ENCODE data around the gene UGT2B7. TPM values are rescaled to one million over a fixed set of nuclear protein-coding genes. Genes with fewer than 3 reads are reported as not detected.
A peak's percentile ranks its signal among the peaks of the same experiment; 100 is the strongest.

The UGT2B7 gene
- total RNA-seq, 6 experiments from 2014 or later: 0.14 to 0.24 (median 0.20) TPM; not detected in 3

GRCh38 chr4:69060651-69061308 is 35.5 kb upstream of the UGT2B7 start:
- Mint-ChIP-seq H3K27ac (no peak overlapping the region), H3K4me1 (ENCODE audit: low read depth) (peaks cover 20% of the 10 kb centered on the region), H3K4me3 (no peak overlapping the region)

GRCh38 chr4:69064391-69064790 is 31.9 kb upstream of the UGT2B7 start:
- TF ChIP-seq CTCF (IDR thresholded peaks at IDR 0.05): no peak
- no peaks in the 10 kb centered on the region for H3K36me3 Mint-ChIP-seq (ENCODE audit: low read depth)
- H3K4me1 Mint-ChIP-seq (ENCODE audit: low read depth): peaks cover 13% of the 10 kb centered on the region
- no peak overlapping the region for H3K27ac Mint-ChIP-seq
- DNase-seq: no peak
- no peak overlapping the region for H3K4me3 Mint-ChIP-seq
- H3K9me3 Mint-ChIP-seq: 0 out of 2 replicates have a peak, but pooled peaks cover 3% of the 10 kb centered on the region
- H3K27me3 Mint-ChIP-seq (ENCODE audit: insufficient read depth): no peaks in the 10 kb centered on the region; the same call in 1 of the 2 replicates

More at GRCh38 chr4:69060651-69061308, 35.5 kb upstream of the UGT2B7 start:
- TF ChIP-seq CTCF (IDR thresholded peaks at IDR 0.05): peak; percentile 30; the same call in 1 of the 2 replicates
- H3K9me3 Mint-ChIP-seq: peaks cover 3% of the 10 kb centered on the region; the same call in 1 of the 2 replicates
- peaks cover 6% of the 10 kb centered on the region; the same call in 1 of the 2 replicates for H3K36me3 Mint-ChIP-seq (ENCODE audit: low read depth)
- no peaks in the 10 kb centered on the region; the same call in 1 of the 2 replicates for H3K27me3 Mint-ChIP-seq (ENCODE audit: insufficient read depth)
- DNase-seq: no peak

GRCh38 chr4:69066945-69067344 is 29.3 kb upstream of the UGT2B7 start:
- Mint-ChIP-seq H3K36me3 (ENCODE audit: low read depth) (no peaks in the 10 kb centered on the region), H3K4me1 (ENCODE audit: low read depth) (peaks cover 13% of the 10 kb centered on the region), H3K27me3 (ENCODE audit: insufficient read depth) (no peaks in the 10 kb centered on the region; the same call in 1 of the 2 replicates), H3K9me3 (0 out of 2 replicates have a peak, but pooled peaks cover 3% of the 10 kb centered on the region), H3K27ac (peak overlapping the region; percentile 75), H3K4me3 (no peak overlapping the region)
- TF ChIP-seq CTCF (IDR thresholded peaks at IDR 0.05): no peak
- DNase-seq: no peak

GRCh38 chr4:69069085-69069484 is 27.2 kb upstream of the UGT2B7 start:
- no peak for TF ChIP-seq CTCF (IDR thresholded peaks at IDR 0.05)
- Mint-ChIP-seq H3K27ac (no peak overlapping the region), H3K27me3 (ENCODE audit: insufficient read depth) (no peaks in the 10 kb centered on the region), H3K4me1 (ENCODE audit: low read depth) (peaks cover 13% of the 10 kb centered on the region), H3K9me3 (no peaks in the 10 kb centered on the region), H3K4me3 (no peak overlapping the region), H3K36me3 (ENCODE audit: low read depth) (no peaks in the 10 kb centered on the region)
- no peak for DNase-seq

- no peak for TF ChIP-seq CTCF (IDR thresholded peaks at IDR 0.05)
- Mint-ChIP-seq H3K27me3 (ENCODE audit: insufficient read depth) (no peaks in the 10 kb centered on the region), H3K27ac (no peak overlapping the region), H3K4me3 (no peak overlapping the region), H3K36me3 (ENCODE audit: low read depth) (no peaks in the 10 kb centered on the region), H3K4me1 (ENCODE audit: low read depth) (peaks cover 25% of the 10 kb centered on the region), H3K9me3 (no peaks in the 10 kb centered on the region)
- no peak for DNase-seq
Observed at GRCh38 chr4:69070590-69070989, 25.7 kb upstream of the UGT2B7 start.
